Mesendoderm (in vitro differentiated cells): ENCODE data around the gene KTN1.

Experiments used
- DNase-seq: peaks from one replicate; pipeline ENCODE4 v3.0.0; 2013
- H2AK5ac ChIP-seq: 2 replicates; pipeline ENCODE4 v1.6.1; 2013; ENCODE audit warnings: low read length, inconsistent platforms
- H2BK120ac ChIP-seq: 2 replicates; pipeline ENCODE4 v1.6.1; 2013; ENCODE audit warnings: low read depth, mild to moderate bottlenecking, low read length, moderate library complexity, mixed read lengths
- H2BK15ac ChIP-seq: replicated peaks from 2 replicates; pipeline ENCODE4 v1.6.1; 2013; ENCODE audit warnings: low read depth, mild to moderate bottlenecking, moderate library complexity
- H2BK5ac ChIP-seq: 2 replicates; pipeline ENCODE4 v1.6.1; 2013; ENCODE audit warnings: low read length, inconsistent platforms
- H3K18ac ChIP-seq: 2 replicates; pipeline ENCODE4 v1.6.1; 2013; ENCODE audit warnings: mild to moderate bottlenecking, low read length, mixed read lengths
- H3K23ac ChIP-seq: one replicate; pipeline ENCODE4 v1.6.1; 2013; ENCODE audit warnings: low read length
- H3K27ac ChIP-seq: 2 replicates; pipeline ENCODE4 v1.5.1; 2013; ENCODE audit warnings: low read depth, mild to moderate bottlenecking, inconsistent platforms, low read length, moderate library complexity
- H3K27me3 ChIP-seq: 2 replicates; pipeline ENCODE4 v1.6.1; 2013; ENCODE audit warnings: low read length, control low read depth, mild to moderate bottlenecking, inconsistent platforms; ENCODE audit not compliant: insufficient read depth, poor library complexity
- H3K36me3 ChIP-seq: 2 replicates; pipeline ENCODE4 v1.6.1; 2013; ENCODE audit warnings: low read length, inconsistent platforms; ENCODE audit not compliant: control insufficient read depth, insufficient read depth
- H3K4ac ChIP-seq: one replicate; pipeline ENCODE4 v1.6.1; 2013; ENCODE audit warnings: low read depth, mild to moderate bottlenecking, low read length, moderate library complexity
- H3K4me1 ChIP-seq: 2 replicates; pipeline ENCODE4 v1.6.1; 2013; ENCODE audit warnings: low read depth, low read length, inconsistent platforms; ENCODE audit not compliant: control insufficient read depth
- H3K4me2 ChIP-seq: 2 replicates; pipeline ENCODE4 v1.6.1; 2013; ENCODE audit warnings: low read length
- H3K4me3 ChIP-seq: 2 replicates; pipeline ENCODE4 v1.5.1; 2013; ENCODE audit warnings: mild to moderate bottlenecking, low read length
- H3K56ac ChIP-seq: one replicate; pipeline ENCODE4 v1.6.1; 2013; ENCODE audit warnings: low read length
- H3K79me1 ChIP-seq: 2 replicates; pipeline ENCODE4 v1.6.1; 2013; ENCODE audit warnings: low read length, inconsistent platforms
- H3K79me2 ChIP-seq: 2 replicates; pipeline ENCODE4 v1.6.1; 2013; ENCODE audit warnings: mild to moderate bottlenecking, low read length; ENCODE audit not compliant: control insufficient read depth, insufficient read depth
- H3K9ac ChIP-seq: 2 replicates; pipeline ENCODE4 v1.6.1; 2013; ENCODE audit warnings: low read length, inconsistent platforms
- H4K5ac ChIP-seq: one replicate; pipeline ENCODE4 v1.6.1; 2013; ENCODE audit warnings: low read length
- H4K8ac ChIP-seq: one replicate; pipeline ENCODE4 v1.6.1; 2013; ENCODE audit warnings: low read depth, mild to moderate bottlenecking, control low read depth, low read length, moderate library complexity
- WGBS: extraction: QIAGEN DNeasy Blood & Tissue Kit; methylation state at CpG from one replicate; pipeline ENCODE4 v1.1.7; 2013; ENCODE audit warnings: low lambda C conversion rate, missing lambda C conversion rate; ENCODE audit not compliant: insufficient coverage; ENCODE audit errors: extremely low coverage; 5-methylcytosine and 5-hydroxymethylcytosine counted together

Gene KTN1

DNA sequence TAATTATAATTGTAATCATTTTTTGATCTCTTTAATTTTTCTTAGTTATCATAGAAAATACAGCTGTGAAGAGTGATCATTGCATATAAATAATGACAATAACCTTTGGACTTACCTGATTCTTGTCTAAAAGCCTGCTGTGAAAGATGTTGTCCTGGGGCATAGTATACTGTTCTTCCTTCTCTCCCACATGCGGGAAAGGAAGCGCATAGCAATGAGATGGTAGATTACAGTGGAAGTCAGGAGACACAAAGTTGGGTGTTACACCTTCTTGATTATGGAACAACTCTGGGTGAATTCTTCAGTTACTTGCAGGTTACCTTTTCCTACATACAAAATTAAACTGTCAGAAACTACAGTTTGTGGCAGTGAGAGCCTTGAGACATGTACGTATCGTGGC lies 140.8 kb downstream of the KTN1 start:
- Histone ChIP-seq H2BK5ac (no peak overlapping the region), H3K79me2 (no peaks in the 10 kb centered on the region), H3K4ac (no peak overlapping the region), H3K27me3 (no peaks in the 10 kb centered on the region), H3K27ac (no peak overlapping the region), H3K36me3 (no peaks in the 10 kb centered on the region), H2BK15ac (no peak overlapping the region), H3K4me2 (no peak overlapping the region), H2AK5ac (no peak overlapping the region), H2BK120ac (no peak overlapping the region), H3K79me1 (no peaks in the 10 kb centered on the region), H3K4me3 (no peak overlapping the region), H3K4me1 (no peaks in the 10 kb centered on the region), H3K9ac (no peak overlapping the region), H3K23ac (no peak overlapping the region), H3K18ac (no peak overlapping the region), H3K56ac (no peak overlapping the region), H4K8ac (no peak overlapping the region), H4K5ac (no peak overlapping the region)
- no CpG with 5 or more reads among the region's 4 CpGs for WGBS
- DNase-seq = no peak

DNA sequence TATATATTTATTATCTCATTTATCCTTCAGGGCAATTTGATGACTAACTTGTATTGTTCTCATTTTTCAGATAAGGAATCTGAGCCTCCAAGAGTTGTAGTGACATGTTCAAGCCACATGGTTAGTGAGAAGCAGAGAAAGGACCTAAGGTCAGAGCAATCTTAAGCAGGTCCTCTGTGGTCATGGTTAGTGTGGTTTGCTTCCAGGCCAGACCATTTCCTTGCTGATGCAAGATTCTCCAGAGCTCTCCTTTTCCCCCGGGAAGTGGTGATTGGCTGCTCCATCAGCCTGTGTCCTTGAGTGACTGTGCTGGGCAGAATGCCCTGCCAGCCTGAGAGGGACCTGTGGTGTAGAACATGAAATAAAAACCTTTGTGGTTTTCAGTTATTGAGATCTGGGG lies 141.3 kb downstream of the KTN1 start:
- peak; percentile 81 for DNase-seq
- no peak overlapping the region for H2BK5ac ChIP-seq
- H3K79me1 ChIP-seq = no peaks in the 10 kb centered on the region
- WGBS = no CpG with 5 or more reads among the region's 1 CpG
- H3K27me3 ChIP-seq = no peaks in the 10 kb centered on the region
- H3K36me3 ChIP-seq = no peaks in the 10 kb centered on the region
- H3K23ac ChIP-seq = no peak overlapping the region
- no peak overlapping the region for H4K8ac ChIP-seq
- no peaks in the 10 kb centered on the region for H3K79me2 ChIP-seq
- H3K9ac ChIP-seq = no peak overlapping the region
- H2AK5ac ChIP-seq = no peak overlapping the region
- H3K56ac ChIP-seq = no peak overlapping the region
- H3K4me2 ChIP-seq = no peak overlapping the region
- H2BK15ac ChIP-seq = no peak overlapping the region
- no peak overlapping the region for H3K4me3 ChIP-seq
- H3K27ac ChIP-seq = no peak overlapping the region
- H3K18ac ChIP-seq = no peak overlapping the region
- no peaks in the 10 kb centered on the region for H3K4me1 ChIP-seq
- no peak overlapping the region for H4K5ac ChIP-seq
- no peak overlapping the region for H2BK120ac ChIP-seq
- no peak overlapping the region for H3K4ac ChIP-seq

DNA sequence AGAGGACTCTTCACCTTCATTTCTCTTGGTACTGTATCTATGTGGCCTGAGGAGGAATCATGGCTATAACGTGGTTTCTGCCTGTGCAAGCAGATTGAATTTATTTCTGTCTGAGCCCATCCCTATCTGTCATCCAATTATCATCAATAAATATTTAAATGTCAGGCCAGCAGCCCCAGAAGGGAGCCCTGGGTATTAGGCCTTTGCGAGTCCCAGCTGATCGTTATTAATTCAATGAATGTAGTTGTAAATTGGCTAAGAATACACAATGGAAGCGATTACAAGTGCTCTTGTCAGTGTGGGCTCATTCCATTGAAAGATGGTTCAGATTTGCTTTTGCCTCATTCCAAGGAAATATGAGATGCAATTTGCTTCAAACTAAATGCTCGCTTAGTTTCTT lies 142.0 kb downstream of the KTN1 start:
- no peak overlapping the region for H3K9ac ChIP-seq

DNA sequence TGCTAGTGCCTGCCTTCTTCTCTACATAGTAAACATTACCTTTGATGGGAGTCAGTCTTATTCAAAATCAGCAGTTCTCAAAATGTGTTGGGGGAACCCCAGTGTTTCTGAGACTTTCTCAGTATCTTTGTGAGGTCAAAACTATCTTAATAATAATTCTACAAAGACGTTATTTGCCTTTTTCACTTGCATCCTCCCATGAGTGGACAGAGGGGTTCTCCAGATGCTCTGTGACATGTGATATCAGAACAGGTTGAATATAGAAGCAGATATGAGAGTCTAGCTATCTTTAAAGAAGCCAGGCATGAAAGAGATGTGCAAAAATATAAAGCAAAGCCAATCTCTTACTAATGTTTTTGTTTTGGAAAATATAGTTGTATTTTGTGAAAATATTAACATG lies 144.7 kb downstream of the KTN1 start:
- Histone ChIP-seq H3K56ac (no peak overlapping the region), H3K23ac (no peak overlapping the region), H3K4me2 (no peak overlapping the region), H3K79me1 (no peaks in the 10 kb centered on the region), H3K4me1 (no peaks in the 10 kb centered on the region), H2BK5ac (no peak overlapping the region), H3K18ac (no peak overlapping the region), H4K5ac (no peak overlapping the region), H2AK5ac (no peak overlapping the region), H3K27ac (no peak overlapping the region), H3K79me2 (no peaks in the 10 kb centered on the region), H2BK15ac (no peak overlapping the region), H2BK120ac (no peak overlapping the region), H4K8ac (no peak overlapping the region), H3K4me3 (no peak overlapping the region), H3K9ac (no peak overlapping the region), H3K27me3 (no peaks in the 10 kb centered on the region), H3K36me3 (no peaks in the 10 kb centered on the region), H3K4ac (no peak overlapping the region)
- no CpG with 5 or more reads among the region's 1 CpG for WGBS
- DNase-seq = no peak

More for the DNA sequence above, 142.0 kb downstream of the KTN1 start:
- no peak overlapping the region for H3K4ac ChIP-seq
- H3K79me2 ChIP-seq = no peaks in the 10 kb centered on the region
- no peak overlapping the region for H4K8ac ChIP-seq
- no peak overlapping the region for H3K56ac ChIP-seq
- no peaks in the 10 kb centered on the region for H3K4me1 ChIP-seq
- WGBS = no CpG with 5 or more reads among the region's 5 CpGs
- no peak overlapping the region for H3K18ac ChIP-seq
- H3K4me2 ChIP-seq = no peak overlapping the region
- H2BK120ac ChIP-seq = no peak overlapping the region
- no peak overlapping the region for H2AK5ac ChIP-seq
- H3K27ac ChIP-seq = no peak overlapping the region
- H2BK5ac ChIP-seq = no peak overlapping the region
- H3K79me1 ChIP-seq = no peaks in the 10 kb centered on the region
- no peaks in the 10 kb centered on the region for H3K27me3 ChIP-seq
- no peak overlapping the region for H3K23ac ChIP-seq
- H4K5ac ChIP-seq = no peak overlapping the region
- DNase-seq = no peak
- no peak overlapping the region for H2BK15ac ChIP-seq
- no peak overlapping the region for H3K4me3 ChIP-seq
- no peaks in the 10 kb centered on the region for H3K36me3 ChIP-seq

DNA sequence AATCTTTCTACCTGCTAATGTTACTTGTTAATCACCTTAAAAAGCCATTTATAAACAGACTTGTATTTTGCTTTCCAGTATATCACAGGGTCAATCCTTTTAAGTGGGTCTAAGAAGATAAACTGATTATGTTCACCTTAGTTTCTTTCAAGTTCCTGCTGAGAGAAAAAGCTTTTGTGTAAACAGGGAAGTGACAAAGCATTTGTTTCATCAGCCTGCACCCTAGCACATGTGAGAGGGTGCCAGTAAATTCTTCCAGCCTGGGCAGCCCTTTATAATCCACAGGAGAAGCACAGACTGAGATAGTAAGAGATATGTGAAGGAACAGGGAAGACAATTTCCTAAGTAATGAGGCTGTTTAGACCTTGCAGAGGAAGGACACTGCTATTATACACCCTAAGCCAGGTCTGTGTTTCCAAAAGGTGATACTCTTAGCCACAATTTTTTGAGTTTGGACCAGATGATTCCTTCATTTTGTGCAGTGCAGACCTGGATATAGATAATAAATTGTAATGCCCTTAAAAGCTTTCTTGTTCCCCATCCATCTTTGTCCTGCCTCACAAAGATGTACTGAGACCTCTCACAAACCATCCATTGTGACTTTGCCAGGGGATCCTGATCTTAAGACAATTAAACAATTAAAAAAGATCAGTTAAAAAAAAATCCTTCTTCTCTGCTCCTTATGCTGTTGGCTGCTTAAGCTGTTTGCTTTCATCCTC lies 150.7 kb downstream of the KTN1 start:
- no peak overlapping the region for H3K4me3 ChIP-seq
- no peaks in the 10 kb centered on the region for H3K36me3 ChIP-seq
- no peak overlapping the region for H2AK5ac ChIP-seq
- no peak overlapping the region for H3K4me2 ChIP-seq
- no peaks in the 10 kb centered on the region for H3K27me3 ChIP-seq
- H3K18ac ChIP-seq = no peak overlapping the region
- H3K9ac ChIP-seq = no peak overlapping the region
- H3K4me1 ChIP-seq = no peaks in the 10 kb centered on the region
- H3K56ac ChIP-seq = no peak overlapping the region
- H4K8ac ChIP-seq = no peak overlapping the region
- H4K5ac ChIP-seq = no peak overlapping the region
- H2BK120ac ChIP-seq = no peak overlapping the region
- H2BK5ac ChIP-seq = no peak overlapping the region
- H3K79me1 ChIP-seq = no peaks in the 10 kb centered on the region
- no peak overlapping the region for H2BK15ac ChIP-seq
- H3K23ac ChIP-seq = no peak overlapping the region
- H3K27ac ChIP-seq = no peak overlapping the region
- H3K4ac ChIP-seq = no peak overlapping the region
- no peaks in the 10 kb centered on the region for H3K79me2 ChIP-seq
- DNase-seq = peak; percentile 65

DNA sequence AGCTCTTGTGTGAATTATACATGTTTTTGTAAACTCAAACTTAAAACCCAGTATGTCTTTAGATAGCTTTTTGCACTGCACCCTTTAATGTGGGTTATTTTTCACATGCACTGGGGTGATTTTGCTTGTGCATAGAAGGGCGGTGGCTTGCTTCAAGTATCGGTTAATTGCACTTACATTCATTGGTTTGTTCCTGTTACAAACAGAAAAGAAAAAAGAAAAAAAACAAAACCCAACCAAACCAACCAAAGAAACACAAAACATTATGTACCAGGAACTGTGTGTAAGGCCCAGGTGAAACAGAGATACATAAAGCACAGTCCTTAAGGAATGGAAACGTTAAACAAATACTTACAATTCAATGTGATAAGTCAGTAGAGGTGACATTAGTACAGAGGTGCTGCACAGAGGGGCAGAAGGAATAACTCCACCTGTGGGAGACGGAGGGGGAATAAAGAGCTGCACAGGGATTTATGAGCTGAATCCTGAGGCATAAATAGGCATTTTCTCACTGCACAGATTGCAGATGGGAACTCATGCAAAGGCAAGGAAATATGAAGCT lies 151.4 kb downstream of the KTN1 start:
- Histone ChIP-seq H2BK5ac (no peak overlapping the region), H3K4me1 (no peaks in the 10 kb centered on the region), H3K9ac (no peak overlapping the region), H3K27ac (no peak overlapping the region), H3K36me3 (no peaks in the 10 kb centered on the region), H3K4me2 (no peak overlapping the region), H4K5ac (no peak overlapping the region), H3K4me3 (no peak overlapping the region), H3K18ac (no peak overlapping the region), H2BK15ac (no peak overlapping the region), H4K8ac (no peak overlapping the region), H3K79me1 (no peaks in the 10 kb centered on the region), H3K23ac (no peak overlapping the region), H3K56ac (no peak overlapping the region), H3K27me3 (no peaks in the 10 kb centered on the region), H2AK5ac (no peak overlapping the region), H3K79me2 (no peaks in the 10 kb centered on the region), H3K4ac (no peak overlapping the region), H2BK120ac (no peak overlapping the region)
- DNase-seq = no peak
- no CpG with 5 or more reads among the region's 4 CpGs for WGBS
